CD4-positive, alpha-beta T cell treated with Interleukin-17A for 4 hours (primary cell): ENCODE results near the gene VRK3.

ENCODE experiments used
- DNase-seq: peaks from one replicate; pipeline ENCODE4 v3.0.0-alpha.2; 2020; ENCODE audit warnings: mixed read lengths

The VRK3 gene

DNA sequence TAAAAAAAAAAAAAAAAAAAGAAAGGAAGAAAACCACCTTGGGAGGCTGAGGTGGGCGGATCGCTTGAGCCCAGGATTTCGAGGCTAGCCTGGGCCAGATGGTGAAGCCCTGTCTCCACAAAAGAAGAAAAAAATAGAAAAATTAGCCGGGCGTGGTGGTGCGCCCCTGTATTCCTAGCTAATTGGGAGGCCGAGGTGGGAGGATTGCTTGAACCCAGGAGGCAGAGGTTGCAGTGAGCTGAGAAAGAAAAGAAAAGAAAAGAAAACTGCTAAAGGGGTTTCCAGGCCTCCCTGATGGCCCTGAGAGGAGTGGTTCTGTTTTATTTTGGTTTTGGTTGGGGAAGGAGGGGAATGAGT lies 1.4 kb upstream of the VRK3 start:
- no peak for DNase-seq

DNA sequence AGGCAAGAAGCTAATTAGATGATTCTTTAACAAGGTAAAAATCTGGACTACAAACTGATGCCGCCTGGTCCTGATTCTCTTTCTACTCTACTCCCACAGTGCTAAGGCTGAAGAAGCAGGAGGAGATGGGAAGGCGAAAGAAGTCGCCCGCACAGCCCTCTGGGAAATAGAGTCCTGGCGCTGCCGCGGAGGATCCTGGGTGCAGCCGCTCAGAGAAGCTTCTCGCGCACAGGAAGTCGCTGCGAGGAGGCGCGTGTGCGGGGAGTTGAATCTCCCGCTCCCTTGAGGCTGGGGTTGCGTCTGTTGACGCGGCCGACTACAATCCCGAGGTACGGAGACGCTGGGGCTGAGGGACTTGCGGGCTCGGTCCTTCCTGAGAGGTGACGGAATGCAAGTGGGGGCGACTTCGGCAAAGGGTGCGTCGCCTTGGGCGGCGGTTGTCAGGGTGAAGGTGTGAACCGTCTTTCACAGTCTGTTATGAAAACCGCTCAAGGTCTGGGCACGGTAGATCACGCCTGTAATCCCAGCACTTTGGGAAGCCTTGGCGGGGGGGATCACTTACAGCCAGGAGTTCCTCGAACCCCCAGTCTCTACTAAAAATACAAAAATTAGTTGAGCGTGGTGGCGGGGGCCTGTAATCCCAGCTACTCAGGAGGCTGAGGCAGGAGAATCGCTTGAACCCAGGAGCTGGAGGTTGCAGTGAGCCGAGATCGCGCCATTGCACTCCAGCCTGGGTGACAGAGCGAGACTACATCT lies 800 bp upstream of the VRK3 start, which contains the start of gene ZNF473:
TSS of gene ZNF473 (plus strand) at position 212 of the 756 bp plus-strand sequence. CDS start 5,078 bp downstream, outside the sequence.
- DNase-seq = peak; percentile 92

- DNase-seq = no peak
Measured at GRCh38 chr19:50024719-50025021, 502 bp downstream of the VRK3 start.

DNA sequence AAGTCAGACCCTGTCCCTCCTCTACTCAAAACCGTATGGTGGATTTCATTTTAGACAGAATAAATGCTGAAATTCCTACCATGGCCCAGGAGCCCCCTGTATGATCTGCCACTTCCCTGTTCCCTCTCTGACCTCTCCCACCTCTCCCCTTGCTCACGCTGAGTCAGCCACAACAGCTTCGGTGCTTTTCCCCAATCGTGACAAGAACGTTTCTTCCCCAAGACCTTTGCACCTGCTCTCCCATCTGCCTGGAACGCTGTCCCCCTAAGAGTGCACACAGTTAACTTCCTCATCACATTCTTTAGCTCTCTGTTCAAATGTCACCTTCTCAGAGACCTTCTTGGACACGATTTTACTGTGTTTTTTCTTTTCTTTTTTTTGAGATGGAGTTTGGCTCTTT lies 2.3 kb downstream of the VRK3 start:
- DNase-seq = no peak

GRCh38 chr19:50020481-50020880 lies 4.7 kb downstream of the VRK3 start:
- no peak for DNase-seq

DNA sequence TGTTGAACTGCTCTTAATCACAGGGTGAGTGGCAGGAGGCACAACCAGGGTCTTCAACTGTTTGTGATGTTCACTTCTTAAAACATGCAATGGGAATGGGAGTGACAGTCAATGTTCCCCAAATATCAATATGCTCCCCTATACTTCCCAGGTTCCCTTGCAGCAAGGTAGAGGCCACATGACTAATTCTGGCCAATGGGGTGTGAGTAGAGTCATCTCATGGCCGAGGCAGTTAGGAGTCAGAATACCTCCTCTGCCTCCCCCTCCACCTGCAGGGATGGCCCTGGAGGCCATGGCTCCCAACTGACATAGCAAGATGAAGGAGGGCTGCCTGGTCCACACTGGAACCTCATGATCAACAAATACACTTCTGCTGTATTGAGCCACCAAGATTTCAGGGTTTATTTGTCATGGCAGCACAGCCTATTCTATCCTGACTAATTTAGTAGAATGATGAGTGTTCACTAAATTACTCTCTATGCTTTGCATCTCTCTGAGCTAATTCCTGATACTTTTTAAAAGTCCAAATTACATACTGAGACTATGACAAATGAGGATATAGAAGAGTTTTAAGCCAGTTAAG lies 8.9 kb downstream of the VRK3 start:
- no peak for DNase-seq

GRCh38 chr19:50008532-50008931 lies 16.6 kb downstream of the VRK3 start:
- no peak for DNase-seq

GRCh38 chr19:50007947-50008346 lies 17.2 kb downstream of the VRK3 start:
- DNase-seq = no peak

DNA sequence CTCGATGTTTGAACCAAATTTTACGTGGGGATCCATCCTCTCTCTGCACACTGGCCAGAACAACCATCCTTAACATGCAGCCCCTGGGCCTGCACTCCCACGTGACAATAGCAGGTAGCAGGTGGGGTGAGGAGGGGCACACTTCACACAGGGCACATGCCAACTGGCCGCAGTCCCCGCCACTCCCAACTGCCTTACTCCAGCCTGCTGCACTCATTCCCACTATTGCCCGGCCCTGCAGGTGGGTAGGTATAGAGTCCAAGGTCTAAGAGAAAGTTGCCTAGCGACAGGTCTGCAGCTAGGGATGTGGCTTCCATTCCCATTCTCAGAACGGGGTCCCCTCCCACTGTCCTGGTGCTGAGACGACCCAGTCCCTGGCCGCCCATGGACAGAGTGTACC lies 18.0 kb downstream of the VRK3 start:
- no peak for DNase-seq

DNA sequence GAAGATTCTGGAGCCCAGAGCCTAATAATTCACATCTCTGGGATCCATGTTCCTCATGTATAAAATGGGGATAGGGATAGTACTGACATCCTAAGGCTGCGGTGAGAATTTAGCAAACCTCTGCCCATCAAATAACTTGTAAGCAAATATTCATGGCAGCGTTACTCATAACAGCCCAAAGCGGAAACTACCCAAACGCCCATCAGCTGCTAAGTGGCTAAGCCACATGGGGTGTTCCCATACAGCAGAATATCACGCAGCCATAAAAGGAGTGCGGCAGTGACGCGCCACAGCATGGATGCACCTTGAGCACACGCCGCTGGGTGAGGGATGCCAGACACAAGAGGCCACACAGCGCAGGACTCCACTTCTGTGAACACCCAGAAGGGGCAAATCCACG lies 19.7 kb downstream of the VRK3 start:
- no peak for DNase-seq

DNA sequence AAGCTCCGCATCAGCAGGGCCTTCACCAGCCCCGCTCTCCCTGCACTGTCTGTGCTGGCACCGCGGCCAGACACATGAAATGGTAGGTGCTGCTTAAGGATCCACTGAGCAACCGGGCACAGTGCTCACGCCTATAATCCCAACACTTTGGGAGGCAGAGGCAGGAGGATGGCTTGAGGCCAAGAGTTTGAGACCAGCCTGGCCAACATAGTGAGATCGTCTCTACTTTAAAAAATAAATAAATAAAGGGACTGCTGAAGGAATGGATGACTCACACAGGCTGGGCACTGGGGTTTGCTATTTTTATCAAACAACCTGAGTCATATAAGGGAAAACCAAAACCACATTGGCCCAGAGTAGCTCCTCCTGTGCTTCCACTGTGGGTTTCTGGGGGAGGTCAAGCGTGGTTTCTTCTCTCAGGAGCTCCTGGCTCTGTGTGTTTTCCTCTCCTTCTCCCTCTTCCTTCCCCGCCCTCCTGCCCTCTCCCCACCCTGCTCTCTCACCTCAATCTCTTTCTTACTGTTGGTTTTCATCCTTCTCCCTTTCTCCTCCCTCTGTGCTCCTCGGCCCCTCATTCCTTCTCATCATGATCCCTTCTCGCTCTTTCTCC lies 21.3 kb downstream of the VRK3 start:
- DNase-seq = peak; percentile 12

GRCh38 chr19:50003254-50003788 lies 21.9 kb downstream of the VRK3 start:
- DNase-seq = no peak

- DNase-seq = no peak
Measured at GRCh38 chr19:50002386-50002960, 22.7 kb downstream of the VRK3 start.

DNA sequence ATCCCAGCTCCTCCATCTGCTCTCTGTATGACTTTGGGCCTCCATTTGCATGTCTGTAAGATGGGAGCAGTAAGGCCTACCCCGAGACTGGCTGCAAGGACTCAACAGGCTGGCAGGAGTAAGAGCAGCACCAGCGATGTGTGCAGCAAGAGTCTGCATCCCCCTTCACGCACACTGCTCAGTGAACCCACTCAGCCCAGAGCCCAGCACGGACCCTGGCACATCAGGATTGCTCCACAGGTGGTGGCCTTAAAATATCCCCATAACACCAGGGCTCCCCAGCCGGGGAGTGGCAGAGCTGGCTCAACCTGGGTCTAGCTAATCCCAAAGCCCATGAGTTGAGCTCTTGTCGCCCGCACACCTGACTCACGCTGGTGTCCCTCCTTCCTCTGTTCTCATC lies 23.4 kb downstream of the VRK3 start:
- DNase-seq = no peak

GRCh38 chr19:50000841-50001557 lies 24.2 kb downstream of the VRK3 start:
- DNase-seq = no peak

DNA sequence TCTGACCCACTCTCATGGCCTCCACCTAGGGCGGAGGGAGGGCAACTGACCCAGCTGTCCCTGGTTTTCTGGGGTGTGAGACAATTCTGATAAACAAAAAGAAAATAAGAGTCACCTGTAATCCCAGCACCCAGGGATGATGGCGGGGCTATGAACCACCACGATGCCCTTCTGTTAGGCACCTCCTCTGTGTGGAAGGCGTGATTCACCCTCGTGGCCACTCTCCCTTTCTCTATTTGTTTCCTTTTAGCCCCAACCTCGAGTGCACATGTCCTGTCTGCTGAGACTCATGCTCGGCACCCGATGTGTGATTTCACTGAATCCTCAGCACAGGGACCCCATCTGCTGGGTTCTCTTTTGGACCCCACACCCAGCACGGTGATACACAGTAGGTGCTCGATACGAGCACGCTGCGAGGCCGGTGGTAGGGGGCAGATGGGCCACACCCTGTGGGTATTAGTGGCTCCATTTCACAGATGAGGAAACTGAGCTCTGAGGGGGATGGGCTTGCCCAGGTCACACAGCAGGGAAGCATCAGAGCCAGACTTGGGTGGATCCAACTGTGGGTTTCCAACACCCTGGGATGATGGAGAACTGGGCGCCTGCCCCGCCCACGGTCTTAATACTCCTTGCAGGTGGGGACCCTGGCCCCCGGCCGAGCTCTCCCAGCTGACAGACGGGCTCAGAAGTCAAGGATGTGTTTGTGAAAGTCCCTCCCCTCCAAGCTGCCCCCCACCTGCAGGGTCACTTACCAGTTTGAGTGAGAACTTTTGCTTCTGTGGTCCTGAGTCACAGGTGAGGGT lies 24.9 kb downstream of the VRK3 start:
- no peak for DNase-seq

DNA sequence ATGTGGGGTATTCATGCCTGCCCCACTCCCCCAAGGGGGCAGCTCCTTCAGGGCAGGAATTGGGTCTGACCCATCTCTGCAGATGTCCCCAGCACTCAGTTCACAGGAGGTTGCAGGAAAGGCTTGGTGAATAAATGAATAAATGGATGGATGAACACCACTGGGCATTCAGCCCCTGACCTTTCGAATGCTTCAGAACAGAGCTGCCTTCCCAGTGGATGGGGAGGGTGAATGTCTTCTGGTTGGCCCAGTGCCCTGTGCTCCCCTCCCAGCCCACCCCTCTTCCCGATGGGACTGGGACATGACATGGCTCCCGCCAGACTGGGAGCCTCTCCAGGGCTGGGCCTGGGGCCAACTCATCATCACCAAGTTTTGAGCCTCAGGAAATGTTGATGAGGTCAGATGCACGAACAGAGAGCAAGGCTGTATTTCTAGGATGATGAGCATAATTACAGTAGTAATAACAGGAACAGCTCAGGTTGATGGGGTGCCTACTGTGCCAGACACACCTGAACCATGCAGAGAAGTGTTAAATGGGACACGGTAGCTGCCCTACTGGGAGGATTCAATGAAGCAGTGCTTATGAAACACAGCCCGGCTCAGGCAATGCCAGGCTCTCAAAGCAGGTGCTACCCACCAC lies 25.7 kb downstream of the VRK3 start:
- no peak for DNase-seq

GRCh38 chr19:49997709-49998108 lies 27.5 kb downstream of the VRK3 start:
- peak; percentile 10 for DNase-seq

DNA sequence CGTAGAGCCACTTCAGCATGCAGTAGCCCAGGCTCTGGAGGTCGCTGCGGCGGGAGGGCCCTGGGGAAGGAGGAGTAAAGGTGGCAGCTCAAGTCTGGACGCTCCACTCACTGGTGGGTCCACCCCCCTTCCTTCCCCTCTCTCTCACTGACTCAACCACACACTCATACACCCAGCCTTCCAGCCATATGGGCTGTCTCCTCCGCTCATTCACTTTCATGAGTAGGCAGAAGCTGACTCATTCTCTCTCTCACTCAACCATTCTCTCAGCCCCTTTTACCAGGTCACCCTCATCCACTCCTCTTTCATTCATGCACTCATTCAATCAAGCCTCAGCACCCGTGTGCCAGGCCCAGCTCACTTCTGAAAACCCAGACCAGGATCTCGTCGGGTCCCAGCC lies 36.7 kb downstream of the VRK3 start:
- DNase-seq = no peak

DNA sequence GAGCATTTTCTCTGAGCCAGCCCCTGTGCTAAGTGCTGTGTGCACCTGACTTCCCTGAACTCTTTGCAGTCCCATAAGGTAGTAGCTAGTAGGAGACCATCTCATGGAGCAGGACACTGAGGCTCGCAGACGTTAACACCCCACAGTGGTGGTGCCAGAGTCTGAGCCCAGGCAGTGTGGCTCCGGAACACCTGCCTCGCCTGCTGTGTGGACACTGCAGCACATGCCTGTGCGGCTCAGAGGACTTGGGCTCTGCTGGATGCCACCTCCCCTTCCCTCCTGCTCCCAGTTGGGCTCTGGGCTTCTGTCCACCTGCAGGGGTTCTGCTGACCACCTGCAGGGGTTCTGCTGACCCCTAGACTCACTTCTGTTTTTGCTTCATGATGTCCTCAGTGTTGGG lies 37.2 kb downstream of the VRK3 start:
- no peak for DNase-seq

- peak; percentile 80 for DNase-seq
Measured at GRCh38 chr19:49987159-49987698, 37.9 kb downstream of the VRK3 start.

DNA sequence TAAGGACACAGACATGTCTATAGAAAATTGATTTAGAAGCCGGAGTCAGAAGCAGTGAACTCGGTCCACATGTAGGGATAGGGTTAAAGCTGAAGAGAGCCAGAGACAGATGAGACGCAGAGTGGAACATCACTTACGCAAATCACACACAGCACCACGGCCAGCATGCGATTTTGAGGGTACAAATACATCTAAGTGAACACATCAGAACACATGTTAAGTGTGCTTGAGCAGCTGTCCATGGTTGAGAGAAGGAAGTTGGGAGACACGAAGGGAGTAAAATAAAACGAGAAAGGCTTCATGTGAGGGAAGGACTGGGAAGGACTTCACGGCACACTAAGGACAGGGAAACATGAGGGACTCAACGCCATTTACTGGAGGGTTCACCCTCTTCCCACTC lies 38.8 kb downstream of the VRK3 start:
- DNase-seq = no peak
